Measurements from ENCODE around the gene AXDND1.
"Not testable (repeated sequence)": the region's sequence is repeated elsewhere in the genome, so short reads cannot be mapped to it uniquely, and the experiment has no call there.

AXDND1 gene

DNA sequence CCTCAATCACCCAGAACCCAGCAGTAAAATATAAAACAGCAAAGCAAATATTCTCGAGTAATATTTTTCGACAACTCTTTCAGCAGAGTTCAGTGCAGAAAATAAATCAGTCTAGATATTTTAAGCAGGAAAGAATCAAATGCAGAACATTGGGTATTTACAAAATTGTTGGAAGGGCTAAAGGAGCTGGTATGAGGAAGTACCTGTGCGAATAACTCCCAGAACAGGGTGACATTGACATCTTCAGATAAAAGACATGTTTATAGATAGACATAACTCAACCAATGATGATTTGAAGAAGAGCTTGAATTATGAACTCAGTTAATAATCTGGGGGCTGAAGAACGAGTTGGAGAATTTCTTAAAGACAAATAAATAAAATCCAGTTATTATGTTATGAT lies 6.4 kb downstream of the AXDND1 start:
- no peak for DNase-seq

DNA sequence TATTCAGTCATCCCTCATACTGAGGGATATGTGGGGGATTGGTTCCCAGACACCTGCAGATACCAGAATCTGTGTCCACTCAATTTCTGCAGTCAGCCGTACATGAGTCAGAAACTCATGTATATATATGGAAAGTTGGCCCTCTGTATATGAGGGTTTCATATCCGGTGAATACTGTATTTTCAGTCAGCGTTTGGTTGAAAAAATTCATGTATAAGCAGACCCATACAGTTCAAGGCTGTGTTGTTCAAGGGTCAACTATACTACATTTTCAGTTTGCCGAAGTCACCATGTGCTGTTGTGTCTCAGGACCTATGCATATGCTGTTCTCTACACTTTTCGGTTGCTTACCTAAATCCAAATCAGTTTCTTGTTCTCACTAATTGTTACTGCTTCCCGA lies 10.5 kb downstream of the AXDND1 start:
- no peak for DNase-seq

DNA sequence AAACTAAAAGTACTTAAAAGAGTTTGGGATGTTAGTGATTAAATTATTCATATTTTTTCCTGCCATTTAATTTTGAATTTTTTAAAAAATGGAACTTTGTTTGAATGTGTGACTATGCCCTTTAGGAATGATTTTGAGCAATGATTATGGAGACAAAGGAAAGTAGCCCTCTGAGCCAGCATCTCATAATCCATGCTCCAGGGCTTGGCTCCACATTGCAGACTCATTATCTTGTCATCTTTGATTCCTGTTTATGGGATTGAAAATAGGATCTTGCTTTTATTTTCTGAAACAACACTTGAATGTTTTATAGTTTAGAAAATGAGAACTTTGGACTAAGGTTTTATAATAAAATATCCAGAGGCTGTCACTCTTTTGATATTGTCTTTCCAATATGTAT lies 14.5 kb downstream of the AXDND1 start:
- DNase-seq, result no peak

DNA sequence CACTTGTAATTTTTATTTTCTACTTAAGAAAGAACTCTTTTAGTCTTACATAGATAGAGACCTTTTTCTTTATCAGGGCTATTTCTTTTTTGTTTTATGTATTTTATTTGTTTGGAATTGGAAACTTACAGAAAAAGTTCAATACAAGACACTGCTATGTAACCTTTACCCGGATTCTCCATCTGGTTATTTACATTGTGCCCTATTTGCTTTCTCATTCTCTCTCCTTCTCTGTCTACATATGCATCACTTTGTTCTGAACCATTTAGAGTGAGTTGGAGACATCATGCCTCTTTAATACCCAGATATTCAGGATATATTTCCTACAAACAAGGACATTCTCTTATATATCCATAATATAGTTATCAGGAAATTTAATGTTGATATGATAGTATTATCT lies 18.3 kb downstream of the AXDND1 start:
- no peak for DNase-seq

DNA sequence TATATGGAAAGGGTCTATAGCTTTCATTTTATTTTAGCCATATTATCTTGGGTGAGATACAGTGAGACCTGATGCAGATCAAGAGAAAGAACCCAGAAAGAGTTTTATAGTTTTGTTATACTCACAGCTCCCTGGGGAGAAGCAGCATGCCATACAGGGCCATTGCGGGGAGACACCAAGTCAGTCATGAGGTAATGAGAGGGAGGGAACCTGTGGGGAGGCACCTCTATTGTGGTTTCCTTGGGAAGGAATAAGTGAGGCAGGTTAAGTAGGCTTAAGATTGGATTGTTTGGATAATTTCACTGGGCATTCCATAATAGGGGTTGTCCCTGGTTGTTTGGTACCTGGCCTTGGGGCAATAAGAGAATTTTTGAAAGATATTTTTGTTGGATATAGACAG lies 19.7 kb downstream of the AXDND1 start:
- no peak for DNase-seq

DNA sequence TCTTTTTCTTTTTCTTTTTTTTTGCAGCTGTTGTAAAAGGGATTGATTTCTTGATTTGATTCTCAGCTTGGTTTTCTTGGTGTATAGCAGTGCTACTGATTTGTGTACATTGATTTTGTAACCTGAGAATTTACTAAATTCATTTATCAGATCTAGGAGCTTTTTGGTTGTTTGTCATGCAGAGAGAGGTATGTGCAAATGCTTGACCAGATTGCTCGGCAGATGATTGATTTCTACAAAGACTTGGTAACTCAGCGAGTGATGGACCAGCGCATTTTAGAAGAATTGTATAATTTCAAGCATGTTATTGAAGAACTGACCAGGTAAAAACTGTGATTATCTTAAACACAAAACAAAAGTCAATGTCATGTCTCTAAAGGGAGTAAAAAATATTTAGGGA lies 27.9 kb downstream of the AXDND1 start:
- DNase-seq, result no peak

DNA sequence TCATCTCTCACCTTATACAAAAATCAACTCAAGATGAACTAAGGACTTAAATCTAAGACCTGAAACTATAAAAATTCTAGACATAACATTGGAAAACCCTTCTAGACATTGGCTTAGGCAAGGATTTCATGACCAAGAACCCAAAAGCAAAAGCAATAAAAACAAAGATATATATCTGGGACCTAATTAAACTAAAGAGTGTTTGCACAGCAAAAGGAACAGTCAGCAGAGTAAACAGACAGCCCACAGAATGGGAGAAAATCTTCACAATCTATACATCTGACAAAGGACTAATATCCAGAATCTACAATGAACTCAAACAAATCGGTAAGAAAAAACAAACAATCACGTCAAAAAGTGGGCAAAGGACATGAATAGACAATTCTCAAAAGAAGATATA lies 33.6 kb downstream of the AXDND1 start:
- not testable (repeated sequence) for DNase-seq

DNA sequence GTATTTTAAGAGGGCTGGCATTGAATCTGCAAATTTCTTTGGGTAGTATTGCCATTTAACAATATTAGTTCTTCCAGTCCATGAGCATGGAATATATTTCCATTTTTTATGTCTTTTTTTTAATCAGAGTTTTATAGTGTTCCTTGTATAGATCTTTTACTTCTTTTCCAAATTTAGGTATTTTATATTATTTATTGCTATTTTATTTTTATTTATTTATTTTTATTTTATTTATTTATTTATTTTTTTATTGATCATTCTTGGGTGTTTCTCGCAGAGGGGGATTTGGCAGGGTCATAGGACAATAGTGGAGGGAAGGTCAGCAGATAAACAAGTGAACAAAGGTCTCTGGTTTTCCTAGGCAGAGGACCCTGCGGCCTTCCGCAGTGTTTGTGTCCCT lies 52.0 kb downstream of the AXDND1 start:
- not testable (repeated sequence) for DNase-seq

DNA sequence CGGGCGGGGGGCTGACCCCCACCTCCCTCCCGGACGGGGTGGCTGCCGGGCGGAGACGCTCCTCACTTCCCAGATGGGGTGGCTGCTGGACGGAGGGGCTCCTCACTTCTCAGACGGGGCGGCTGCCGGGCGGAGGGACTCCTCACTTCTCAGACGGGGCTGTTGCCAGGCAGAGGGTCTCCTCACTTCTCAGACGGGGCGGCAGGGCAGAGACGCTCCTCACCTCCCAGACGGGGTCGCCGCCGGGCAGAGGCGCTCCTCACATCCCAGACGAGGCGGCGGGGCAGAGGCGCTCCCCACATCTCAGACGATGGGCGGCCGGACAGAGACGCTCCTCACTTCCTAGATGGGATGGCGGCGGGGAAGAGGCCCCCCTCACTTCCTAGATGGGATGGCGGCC lies 52.9 kb downstream of the AXDND1 start:
- not testable (repeated sequence) for DNase-seq

DNA sequence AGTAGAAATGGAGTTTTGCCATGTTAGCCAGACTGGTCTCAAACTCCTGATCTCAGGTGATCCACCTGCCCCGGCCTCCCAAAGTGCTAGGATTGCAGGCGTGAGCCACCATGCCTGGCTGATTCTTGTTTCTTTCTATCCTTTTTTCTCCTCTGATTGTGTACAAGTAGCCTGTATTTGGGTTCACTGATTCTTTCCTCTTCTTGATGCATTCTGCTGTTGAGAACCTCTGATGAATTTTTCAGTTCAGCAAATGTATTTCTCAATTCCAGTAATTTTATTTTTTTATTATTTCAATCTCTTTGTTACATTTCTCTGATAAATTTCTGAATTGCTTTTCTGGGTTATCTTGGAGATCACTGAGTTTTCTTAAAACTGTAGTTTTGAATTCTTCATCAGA lies 58.8 kb downstream of the AXDND1 start:
- no peak for DNase-seq

DNA sequence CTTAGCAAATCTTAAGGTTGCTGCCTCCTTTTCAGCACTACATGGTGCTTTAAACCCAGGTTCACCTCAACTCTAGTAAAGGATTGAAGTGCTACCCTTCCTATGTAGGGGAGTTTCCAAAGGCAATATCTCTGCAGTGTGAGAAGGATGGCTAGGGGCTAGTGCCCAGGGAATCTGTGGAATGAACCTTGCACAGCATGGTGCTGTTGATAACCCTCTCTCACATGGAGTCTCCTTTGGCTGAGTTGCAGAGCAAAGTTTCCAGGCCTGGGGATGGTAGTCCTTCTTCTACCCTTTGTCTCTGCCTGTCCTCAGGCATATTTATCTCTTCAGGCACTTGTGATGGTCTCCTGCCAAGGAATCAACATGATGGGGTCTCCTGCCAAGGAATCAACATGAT lies 59.4 kb downstream of the AXDND1 start:
- no peak for DNase-seq

DNA sequence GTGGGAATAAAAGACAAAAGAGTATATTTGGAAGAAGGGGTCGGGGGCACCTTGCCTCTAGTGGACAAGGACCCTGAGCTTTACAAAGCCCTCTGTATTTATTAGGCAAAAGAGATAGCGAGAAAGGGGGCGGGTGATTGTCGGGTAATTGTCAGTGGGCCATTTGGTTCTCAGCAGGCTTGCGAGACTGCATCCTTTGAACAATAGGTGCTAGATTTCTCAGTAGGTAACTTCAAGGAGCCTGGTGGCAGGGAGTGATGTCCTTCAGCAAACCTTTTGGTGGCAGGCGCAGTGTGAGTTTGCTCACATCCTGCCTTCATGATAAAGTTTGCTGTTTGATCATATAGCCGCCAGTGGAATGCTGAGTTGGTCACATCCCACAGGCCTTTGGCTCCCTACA lies 71.4 kb downstream of the AXDND1 start:
- DNase-seq, result no peak

DNA sequence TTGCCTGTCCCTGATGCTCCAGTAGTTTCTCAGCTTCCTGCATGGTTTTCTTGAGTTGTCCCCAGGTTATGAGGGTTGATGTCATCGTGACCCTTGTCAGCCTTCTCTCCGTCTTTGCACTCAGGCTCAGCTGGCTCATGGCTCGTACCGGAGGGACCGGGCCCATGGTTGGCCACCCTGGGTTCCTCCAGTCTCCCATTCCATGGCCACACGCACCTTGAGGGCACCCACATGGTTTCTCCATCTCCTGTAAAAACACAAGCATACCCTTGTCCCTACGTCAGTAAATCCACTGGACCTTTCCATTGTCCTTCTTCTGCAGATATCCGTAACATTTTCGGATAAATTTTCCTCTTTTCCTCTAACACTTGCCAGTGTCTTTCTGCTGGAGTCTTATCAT lies 73.9 kb downstream of the AXDND1 start:
- not testable (repeated sequence) for DNase-seq

DNA sequence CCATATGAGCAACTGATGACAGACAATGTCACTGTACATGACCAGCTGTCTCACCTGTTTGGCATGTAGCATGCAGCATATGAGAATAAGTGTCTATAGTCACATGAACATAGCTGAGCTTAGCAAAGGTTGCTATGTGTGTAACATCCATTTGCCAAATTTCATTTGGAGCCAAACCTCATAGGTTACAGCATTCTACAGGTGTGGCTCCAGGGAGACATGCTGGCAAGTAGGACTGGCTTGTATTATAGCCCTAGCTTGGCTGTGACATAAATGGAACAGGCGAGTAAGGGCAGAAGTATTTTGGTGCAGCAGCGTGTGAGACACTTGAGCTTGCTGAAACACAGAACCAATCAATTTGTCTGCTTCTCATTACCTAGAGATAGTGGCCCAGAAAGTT lies 74.5 kb downstream of the AXDND1 start:
- not testable (repeated sequence) for DNase-seq

DNA sequence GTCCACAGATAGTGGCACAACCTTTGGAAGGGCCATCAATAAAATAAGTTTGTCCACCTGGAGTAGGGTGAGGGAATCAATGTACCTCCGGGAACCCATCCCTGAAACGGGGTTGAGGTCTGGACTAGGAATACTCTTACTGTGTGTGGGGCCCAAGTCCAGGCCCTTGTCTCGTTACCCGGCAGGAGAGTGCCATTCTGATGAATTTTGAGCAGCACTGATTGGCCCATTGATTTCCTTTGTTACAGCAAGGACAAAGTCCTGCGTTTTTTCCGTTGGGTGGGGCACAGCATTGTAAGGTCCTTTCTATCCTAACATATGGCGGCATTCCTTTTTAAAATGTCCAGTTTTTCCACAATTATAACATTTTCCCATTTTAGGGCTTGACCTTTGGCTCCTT lies 75.2 kb downstream of the AXDND1 start:
- DNase-seq, result no peak

DNA sequence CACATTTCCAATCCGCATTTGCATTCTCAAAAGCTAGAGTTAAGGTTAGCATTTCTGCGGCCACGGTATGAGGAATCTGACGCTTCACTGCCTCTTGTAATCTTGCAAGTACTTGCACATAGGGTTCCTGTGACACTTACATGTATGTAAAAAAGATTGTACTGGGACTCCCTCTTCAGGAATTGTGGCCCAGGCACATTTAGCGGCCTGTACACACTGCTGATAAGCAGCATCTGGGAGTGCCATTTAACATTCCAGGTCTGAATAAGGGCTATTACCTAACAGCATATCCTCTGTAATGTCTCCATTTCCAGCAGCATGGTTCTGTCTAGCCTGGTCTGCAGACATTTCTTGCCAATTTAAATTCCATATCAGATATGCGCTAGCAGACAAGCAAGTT lies 75.7 kb downstream of the AXDND1 start:
- DNase-seq, result no peak

DNA sequence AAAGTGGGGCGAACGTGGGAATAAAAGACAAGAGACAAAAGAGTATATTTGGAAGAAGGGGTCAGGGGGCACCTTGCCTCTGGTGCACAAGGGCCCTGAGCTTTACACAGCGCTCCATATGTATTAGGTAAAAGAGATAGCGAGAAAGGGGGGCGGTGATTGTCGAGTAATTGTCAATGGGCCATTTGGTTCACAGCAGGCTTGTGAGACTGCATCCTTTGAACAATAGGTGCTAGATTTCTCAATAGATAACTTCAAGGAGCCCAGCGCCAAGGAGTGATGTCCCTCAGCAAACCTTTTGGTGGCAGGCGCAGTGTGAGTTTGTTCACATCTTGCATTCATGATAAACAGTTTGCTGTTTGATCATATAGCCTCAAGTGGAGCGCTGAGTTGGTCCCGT lies 77.1 kb downstream of the AXDND1 start:
- not testable (repeated sequence) for DNase-seq

DNA sequence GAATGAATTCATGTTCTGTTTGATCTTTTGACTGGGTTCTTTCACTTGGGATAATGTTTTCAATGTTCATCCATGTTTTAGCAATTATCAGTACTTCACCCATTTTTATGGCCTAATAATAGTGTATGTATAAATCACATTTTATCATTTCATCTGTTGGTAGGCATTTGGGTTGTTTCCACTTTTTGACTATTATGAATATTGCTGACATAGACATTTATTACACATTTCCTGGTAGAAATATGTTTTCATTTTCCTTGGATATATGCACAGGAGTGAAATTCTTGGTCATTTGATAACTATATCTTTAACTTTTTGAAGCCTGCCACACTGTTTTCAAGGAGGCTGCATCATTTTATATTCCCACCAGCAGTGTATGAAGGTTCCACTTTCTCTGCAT lies 79.8 kb downstream of the AXDND1 start:
- no peak for DNase-seq

DNA sequence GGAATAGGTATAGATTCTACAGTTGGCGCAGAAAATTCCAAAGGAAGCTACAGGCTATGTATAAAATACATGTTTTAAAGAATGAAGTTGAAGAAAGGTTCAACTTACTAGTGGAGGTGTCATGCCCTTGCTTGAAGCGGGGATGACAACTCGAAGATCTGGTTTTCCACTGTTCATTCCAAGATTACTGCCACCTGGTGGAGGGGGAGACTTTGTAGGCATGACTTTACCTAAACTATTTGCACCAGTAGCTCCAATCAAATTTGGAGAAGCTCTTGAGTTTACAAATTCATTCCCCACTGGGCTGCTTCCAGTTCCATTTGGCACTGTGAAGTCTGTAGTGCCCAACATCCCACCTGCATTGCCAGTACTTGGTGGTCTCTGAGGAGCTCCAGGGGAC lies 81.7 kb downstream of the AXDND1 start:
- DNase-seq, result peak; percentile 13

DNA sequence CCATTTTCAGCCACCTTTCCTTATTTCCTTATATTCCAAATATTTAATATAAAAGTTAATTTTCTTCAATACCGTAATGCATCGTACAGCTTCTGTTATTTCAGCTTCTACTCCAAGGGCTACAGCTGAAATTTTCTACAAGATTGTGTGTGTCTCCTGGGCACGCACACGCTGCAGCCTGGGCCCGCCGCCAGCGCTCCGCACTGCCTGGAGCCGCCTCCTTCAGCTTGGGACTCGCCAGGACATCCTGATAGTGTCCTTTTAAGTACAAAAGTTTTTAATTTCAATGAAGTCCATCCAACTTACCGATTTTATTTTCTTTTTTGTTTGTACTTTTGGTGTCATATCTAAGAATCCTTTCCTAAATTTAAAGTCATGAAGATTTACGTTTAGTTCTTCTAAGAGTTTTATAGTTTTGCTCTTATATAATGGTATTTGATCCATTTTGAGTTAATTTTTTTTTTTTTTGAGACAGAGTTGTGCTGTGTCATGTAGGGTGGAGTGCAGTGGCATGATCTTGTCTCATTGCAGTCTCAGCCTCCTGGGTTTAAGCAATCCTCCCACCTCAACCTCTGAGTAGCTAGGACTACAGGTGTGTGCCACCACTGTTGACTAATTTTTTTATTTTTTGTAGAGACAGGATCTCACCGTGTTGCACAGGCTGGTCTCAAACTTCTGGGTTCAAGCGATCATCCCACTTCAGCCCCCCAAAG lies 82.8 kb downstream of the AXDND1 start:
- DNase-seq, result no peak

DNA sequence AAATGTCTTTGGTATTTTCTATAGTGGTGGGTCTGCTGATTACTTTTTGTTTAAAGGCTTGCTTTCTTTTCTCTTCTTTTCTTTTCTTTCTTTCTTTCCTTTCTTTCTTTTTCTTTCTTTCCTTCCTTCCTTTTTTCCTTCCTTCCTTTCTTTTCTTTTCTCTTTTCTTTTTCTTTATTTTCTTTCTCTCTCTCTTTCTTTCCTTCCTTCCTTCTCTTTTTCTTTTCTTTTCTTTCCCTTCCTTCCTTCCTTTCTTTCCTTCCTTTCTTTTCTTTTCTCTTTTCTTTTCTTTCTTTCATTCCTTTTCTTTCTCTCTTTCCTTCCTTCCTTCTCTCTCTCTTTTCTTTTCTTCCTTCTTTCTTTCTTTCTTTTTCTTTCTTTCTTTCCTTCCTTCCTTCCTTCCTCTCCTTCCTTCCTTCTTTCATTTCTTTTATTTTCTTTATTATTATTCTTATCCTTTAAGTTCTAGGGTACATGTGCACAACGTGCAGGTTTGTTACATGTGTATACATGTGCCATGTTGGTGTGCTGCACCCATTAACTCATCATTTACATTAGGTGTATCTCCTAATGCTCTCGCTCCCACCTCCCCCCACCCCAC lies 93.9 kb downstream of the AXDND1 start:
- DNase-seq, result not testable (repeated sequence)

DNA sequence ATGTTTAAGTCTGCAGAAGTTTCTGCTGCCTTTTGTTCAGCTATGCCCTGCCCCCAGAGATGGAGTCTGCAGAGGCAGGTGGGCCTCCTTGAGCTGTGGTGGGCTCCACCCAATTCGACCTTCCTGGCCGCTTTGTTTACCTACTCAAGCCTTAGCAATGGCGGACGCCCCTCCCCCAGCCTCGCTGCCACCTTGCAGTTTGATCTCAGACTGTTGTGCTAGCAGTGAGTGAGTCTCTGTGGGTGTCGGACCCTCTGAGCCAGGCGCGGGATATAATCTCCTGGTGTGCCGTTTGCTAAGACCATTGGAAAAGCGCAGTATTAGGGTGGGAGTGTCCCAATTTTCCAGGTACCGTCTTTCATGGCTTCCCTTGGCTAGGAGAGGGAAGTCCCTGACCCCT lies 99.9 kb downstream of the AXDND1 start:
- not testable (repeated sequence) for DNase-seq

DNA sequence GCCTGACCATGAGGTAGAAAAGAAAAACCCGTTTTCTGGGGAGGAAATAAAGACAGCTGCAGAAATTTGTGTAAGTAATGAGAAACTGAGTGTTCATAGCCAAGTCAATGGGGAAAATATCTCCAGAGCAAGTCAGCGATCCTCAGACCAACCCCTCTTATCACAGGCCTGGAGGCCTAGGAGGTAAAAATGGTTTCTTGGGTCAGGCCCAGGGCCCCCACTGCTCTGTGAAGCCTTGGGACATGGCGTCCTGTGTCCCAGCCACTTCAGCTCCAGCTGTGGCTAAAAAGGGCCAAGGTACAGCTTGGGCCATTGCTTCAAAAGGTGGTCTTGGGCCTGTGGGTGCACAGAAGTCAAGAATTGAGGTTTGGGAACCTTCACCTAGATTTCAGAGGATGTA lies 108.9 kb downstream of the AXDND1 start:
- no peak for DNase-seq

DNA sequence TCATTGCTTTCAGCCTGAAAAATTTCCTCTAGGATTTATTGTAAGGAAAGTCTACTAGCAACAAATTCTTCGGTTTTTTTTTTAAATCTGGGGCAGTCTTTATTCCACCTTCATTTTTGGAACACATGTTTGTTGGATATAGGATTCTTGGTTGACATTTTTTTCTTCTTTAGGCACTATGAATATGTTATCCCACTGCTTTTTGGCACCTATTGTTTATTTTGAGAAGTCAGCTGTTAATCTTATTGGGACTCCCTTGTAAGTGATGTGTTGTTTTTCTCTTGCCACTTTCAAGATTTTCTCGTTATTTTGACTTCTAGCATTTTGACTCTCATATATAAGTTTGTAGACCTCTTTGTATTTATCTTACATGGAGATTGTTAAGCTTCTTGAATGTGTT lies 110.7 kb downstream of the AXDND1 start:
- no peak for DNase-seq

DNA sequence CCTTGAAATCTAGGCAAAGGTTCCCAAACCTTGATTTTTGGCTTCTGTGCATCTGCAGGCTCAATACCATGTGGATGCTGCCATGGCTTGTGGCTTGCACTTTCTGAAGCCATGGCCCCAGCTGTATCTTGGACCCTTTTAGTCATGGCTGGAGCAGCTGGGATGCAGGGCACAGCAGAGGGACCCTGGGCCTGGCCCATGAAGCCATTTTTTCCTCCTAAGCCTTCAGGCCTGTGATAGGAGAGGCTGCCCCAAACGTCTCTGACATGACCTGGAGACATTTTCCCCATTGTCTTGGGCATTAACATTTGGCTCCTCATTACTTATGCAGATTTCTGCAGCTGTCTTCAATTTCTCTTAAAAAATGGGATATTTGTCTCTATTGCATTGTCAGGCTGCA lies 112.6 kb downstream of the AXDND1 start:
- no peak for DNase-seq
